Ureter (tissue), 1 donor: ENCODE data around the gene XRCC1. TPM values are rescaled to one million over a fixed set of nuclear protein-coding genes. Genes with fewer than 3 reads are reported as not detected.
A peak's percentile ranks its signal among the peaks of the same experiment; 100 is the strongest.

Experiments
- DNase-seq: peaks from one replicate; pipeline ENCODE4 v3.0.0-alpha.2; 2020; ENCODE audit warnings: low spot score
- total RNA-seq: library from RNA; stranded (reverse); gene quantifications from one replicate; pipeline ENCODE4 v1.2.4, GENCODE V29; 2023
- donor health status: DM: yes; HTN: yes; CAD: no.

The XRCC1 gene, protein sequence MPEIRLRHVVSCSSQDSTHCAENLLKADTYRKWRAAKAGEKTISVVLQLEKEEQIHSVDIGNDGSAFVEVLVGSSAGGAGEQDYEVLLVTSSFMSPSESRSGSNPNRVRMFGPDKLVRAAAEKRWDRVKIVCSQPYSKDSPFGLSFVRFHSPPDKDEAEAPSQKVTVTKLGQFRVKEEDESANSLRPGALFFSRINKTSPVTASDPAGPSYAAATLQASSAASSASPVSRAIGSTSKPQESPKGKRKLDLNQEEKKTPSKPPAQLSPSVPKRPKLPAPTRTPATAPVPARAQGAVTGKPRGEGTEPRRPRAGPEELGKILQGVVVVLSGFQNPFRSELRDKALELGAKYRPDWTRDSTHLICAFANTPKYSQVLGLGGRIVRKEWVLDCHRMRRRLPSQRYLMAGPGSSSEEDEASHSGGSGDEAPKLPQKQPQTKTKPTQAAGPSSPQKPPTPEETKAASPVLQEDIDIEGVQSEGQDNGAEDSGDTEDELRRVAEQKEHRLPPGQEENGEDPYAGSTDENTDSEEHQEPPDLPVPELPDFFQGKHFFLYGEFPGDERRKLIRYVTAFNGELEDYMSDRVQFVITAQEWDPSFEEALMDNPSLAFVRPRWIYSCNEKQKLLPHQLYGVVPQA
- 20.3 TPM for total RNA-seq

DNA sequence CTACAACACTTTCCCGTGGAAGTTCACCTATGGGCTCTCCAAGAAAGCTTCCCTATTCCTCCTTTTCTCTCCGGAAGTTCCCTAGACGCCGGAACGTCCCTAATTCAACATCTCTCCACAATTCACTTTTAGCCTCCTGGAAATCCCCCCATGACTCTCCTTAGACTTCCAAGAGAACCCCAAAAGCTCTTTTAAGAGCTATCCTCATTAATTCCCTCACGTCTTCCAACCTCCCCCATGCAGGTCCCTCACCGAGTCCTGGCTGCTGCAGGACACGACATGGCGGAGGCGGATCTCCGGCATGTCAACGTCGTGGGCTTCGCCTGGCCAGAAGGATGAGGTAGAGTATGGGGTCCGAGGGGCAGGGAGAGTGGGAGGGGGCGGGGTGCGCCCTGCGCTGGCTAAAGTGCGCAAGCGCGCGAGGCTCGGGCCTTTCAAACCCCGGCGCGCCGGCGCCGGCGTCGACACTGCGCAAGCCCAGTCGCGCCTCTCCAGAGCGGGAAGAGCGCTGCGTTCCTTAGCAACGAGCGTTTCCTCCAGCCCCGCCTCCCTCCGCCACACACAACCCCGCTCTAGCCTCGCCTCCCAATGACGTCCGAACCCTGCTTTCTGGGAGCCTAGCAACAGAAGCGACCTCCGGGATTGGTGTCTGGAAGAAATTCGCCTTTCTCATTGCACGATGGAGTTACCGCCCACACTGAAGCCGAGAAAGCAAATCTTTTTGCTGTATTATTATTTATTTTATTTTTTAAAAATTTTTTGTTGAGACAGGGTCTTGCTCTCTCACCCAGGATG, at the start of gene XRCC1, which contains the start of gene PINLYP:
Gene XRCC1, minus strand, starts transcription at position 372 of the 795 bp plus-strand sequence. Its CDS starts 69 bp downstream, at position 303.
Gene PINLYP, plus strand, starts transcription at position 646 of the 795 bp plus-strand sequence. CDS start 1,391 bp downstream, outside the sequence.
- DNase-seq: peak; percentile 98

DNA sequence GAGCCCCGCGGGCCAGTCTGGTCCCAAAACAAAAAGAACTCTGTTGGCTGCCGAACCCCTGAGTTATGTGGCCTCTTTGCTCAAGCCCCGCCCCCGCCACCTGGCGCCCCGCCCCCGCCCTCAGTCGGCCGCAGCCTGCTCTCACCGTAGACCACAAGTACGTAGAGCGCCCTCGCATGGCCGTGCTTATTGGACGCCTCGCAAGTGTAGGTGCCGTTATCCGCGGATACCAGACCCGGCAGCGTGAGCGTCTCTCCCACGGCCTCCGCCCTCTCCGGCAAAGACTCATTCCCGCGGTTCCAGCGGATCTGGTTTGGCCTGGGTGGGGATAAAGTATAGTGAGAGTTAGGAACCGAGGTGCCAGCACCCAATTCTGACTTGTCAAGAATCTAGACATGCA, 49.6 kb upstream of the XRCC1 start:
- no peak for DNase-seq

DNA sequence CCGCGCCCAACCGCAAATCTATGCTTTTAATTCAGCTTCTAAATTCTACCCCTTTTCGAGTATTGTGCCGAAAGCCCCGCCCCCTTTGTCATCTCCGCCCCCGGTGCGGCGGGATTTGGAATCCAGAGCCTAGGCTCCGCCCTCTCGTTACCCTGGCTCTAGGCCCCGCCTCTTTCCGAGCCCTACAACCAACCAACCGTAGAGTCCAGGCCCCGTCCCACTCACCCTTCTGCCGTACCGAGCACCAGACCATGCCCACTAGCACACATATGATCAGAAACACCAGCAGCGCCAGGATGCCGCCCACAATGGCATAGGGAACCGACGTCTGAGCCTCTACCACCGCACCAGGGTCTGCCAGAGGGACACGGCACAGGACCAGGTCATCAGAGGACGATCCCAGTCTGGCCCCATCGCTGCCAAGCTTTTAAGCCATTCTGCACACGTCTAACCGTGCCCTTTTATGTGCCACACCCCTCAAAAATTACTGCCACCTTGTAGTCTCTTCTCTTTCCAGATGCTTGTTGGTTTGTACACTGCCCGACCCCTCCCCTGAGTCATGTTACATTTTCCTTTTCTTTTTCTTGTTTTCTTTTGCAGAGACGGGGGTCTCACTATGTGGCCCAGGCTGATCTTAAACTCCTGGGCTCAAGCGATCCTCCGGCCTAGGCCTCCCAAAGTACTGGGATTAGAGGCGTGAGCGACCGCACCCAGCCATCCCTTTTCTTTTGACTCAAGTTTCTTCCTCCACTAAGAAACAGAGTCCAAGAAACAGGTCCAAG, 48.8 kb upstream of the XRCC1 start:
- DNase-seq: no peak

DNA sequence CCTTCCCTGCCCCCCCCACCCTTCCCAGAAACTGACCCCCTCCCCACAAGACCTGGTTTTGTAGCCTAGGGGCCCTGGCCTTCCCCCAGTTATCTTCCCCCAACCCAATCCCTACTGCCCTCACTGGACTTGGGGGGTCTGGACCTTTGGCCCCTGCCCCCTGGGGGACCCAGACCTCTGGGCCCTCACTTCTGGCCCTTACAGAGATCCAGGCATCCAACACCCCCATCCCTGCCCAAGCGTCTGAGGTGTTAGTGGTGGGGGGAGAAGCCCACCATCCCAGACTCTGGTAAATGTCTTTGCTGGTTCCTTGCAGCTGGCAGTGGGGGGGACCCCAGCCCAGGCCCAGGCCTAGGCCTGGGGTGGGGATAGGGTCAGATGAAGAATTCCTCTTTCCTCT, 47.6 kb upstream of the XRCC1 start:
- no peak for DNase-seq

DNA sequence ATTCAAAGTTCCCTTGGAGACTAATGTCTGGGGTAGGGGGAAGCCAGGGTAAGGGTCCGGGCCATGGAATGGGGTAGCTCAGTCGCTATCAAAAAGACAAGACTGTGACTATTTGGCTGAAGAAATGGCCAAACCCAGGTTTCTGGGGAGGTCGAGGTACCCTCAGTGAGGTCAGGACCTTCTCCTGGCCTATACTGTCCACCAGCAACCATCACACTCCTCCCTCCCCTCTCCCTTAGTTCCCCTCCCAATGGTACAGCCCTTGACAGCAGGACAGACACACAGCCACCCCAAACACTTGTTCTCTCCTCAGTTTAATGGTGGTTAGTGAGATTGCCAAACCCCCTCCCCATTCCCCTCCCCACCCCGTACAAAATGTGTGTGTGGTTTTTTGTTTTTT, 46.7 kb upstream of the XRCC1 start:
- DNase-seq: no peak

DNA sequence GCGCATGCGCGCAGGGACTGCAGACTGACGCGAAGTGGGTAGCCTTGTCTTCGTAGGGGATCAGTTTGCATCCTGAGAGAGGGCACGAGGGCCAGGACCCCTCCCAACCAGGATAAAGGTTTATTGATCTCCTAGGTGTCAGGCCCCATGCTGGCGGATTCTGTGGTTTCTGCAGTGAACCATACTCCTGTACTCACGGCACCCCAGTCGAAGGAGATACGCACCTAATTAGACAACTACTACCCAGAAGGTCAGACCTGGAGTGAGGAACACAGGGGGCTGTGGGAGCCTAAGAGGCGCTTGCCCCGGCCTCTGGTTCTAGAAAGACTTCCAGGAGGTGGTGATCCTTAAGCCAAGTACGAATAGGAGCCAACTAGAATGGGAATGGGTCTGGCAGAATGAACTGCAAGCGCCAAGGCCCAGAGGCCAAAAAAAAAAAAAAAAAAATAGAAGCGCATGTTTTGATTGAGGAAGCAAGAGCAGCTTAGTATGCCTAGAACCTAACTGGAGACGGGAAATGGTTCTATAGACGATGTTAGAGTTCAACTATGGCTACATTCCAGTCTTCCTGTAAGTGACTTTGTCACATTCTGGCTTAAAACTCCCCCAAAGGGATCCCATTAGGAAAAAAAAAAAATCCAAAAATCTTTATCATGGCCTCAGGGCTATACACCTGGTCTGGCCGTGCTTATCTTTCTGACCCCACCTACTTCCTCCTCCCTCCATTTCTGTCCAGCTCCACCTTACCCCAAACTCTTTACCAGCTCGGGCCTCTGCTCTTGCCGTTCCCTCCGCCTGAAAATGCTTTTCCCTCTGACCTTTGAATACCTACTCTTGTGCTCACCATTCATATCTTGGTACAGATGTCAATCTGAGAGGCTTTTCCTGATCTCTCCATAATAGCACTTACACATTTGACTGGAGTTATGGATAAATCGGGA, 45.0 kb upstream of the XRCC1 start:
- no peak for DNase-seq

DNA sequence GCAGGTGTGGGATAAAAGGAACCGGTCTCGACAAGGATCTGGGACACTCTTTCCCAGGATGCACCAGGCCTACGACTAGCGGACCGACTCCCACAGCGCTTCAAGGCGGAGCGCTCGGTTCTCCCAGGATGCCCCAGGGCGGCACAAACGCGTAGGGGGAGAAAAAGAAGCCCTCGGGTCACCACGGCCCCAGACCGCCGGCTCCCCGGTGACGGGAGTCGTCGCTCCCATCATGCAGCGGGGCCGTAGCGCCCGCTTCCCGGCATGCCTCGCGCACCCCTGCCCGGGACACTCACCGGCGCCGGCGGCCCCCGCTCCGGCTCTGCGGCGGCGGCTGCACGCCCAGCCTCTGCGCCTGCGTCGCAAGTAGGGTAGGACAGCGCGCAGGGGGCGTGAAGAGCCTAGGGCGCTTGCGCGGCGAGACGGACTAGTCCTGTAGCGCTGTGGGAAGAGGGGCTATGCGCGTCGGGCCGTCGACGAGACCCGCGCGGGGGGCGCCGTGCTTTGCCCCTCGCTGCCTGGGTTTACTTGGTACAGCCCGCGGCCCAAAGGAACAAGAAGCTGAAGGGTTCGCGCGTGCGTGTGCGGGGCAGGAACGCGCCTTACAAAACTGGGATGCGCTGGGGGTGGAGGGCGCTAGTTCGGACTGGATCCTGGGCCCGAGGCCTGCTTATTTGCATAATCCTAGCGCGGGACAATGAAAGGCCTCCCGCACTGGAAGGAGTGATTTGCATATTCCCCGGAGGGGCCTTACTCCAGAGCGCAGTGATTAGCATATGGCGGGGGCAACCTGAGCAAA, 44.1 kb upstream of the XRCC1 start, which contains the start of gene ZNF428:
Gene ZNF428, minus strand, starts transcription at position 368 of the 799 bp plus-strand sequence. CDS start 5,325 bp downstream, outside the sequence.
- DNase-seq: peak; percentile 80

DNA sequence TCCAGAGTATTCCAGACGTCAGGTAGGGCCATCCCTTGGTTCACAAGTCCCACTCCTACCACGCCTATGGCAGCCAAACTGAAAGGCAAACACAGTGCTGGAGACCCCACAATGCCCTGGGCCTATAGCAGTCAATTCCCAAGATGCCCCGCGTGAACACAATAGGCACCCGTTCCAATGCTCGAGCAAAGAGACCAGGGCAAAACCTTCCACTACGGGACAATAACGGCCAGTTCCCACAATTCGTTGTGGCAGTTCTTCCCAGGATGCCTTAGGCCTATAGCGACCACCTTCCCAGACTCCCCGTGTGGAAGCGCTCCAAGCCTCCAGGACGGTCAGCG, 43.6 kb upstream of the XRCC1 start:
- no peak for DNase-seq

DNA sequence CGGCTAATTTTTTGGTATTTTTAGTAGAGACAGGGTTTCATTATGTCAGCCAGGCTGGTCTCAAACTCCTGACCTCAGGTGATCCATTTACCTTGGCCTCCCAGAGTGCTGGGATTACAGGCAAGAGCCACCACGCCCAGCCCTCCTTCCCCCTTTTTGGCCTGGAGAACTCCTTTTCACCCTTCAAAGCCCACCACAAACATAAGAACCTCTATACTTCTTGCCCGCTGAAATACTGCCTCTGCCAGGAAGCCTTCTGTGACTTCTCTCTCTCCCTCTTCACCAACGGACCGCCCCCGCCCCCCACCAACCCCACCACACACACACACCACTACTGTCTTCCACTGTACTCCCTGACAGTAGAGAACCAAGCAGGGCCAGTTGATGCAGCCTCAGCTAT, 41.6 kb upstream of the XRCC1 start:
- DNase-seq: no peak

DNA sequence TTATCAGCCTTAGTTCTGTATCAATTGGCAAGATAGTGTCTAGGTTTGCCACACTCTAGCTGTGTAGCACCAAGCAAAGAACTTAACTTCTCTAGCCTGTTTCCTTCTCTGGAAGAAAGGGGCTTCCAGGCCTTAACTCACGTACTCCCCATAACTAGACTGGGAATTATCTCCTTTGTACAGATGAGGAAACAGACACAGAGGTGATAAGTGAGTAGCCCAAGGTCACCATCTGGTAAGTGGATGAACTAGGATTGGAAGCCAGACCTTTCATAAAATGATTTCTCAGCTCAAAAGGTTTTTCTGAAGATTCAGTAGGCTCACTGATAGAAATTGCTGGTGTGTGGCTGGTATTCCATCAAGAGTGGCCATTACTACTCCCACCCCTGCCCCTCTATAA, 41.0 kb upstream of the XRCC1 start:
- DNase-seq: no peak

DNA sequence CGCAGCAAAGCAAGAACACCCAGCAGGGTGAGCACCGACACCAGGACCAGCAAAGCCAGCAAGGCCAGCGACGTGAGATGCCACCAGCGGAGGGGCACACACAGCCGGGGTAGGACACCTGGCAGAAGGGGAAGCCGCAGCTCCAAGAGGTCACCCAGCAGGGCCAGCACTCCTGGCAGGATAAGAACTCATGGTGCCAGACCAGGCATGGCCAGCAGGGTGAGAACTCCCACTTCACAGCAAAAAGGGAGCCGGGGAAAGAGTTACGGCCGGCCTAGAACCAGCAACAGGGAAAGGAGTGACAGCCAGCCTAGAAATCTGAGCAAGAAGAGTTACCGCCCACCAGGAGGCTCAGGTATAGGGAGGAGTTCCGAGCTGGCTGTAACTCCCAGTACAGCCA, 37.0 kb upstream of the XRCC1 start:
- DNase-seq: no peak

DNA sequence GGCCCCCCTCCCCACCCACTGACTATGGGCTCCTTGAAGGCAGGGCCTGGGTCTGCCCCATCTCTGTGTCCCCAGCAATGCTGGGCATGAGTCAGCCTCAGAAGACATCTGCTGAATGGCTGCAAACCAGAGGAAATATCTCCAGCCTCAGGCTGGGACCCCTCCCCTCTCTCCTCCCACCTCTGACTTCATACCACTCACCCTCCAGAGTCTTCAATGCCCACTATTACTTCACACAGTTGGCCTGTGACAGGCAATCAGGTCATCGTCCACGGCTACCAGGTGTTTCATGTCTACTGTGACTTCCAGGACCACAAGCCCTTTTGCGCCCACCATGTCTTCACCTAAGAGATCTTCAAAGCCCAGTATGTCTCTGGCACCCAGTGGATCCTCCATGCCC, 36.5 kb upstream of the XRCC1 start, which contains the start of gene SRRM5:
Gene SRRM5, plus strand, starts transcription at position 301 of the 400 bp plus-strand sequence. Its CDS starts 34 bp downstream, at position 335.
- no peak for DNase-seq

DNA sequence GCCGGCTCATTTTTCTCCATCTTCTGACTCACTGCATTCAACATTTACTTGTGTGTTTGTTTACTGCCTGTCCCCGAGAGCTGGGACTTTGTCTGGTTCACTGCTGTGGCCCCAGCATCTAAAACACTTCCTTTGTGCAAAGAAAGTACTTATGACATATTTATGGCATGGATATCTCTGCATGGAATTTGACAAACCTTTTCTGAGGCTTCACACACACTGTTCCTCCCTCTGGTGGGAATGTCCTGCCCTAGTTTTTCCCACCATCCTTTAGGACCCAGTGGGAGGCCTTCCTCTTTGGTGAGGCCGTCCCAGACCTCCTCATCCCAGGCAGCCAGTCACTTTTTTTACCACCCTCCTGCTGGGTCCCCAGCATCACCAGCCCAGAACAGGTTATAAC, 35.2 kb upstream of the XRCC1 start:
- DNase-seq: no peak

DNA sequence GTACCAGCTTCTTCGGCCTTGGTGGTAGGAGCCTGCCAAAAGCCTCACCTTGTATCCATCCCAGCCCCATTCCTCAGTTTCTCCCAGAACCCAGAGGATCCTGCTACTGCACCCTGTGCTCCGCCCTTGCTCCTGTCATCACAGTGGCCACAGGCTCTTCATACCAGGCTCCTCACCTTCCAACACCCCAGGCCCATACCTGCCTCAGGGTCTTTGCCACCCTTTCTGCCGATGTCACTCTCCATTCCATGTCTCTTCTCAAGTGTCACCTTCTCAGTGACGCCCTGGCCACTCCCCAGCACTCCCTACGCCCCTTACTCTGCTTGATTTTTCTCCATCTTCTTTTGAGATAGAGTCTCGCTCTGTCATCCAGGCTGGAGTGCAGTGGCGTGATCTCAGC, 34.5 kb upstream of the XRCC1 start:
- DNase-seq: no peak

DNA sequence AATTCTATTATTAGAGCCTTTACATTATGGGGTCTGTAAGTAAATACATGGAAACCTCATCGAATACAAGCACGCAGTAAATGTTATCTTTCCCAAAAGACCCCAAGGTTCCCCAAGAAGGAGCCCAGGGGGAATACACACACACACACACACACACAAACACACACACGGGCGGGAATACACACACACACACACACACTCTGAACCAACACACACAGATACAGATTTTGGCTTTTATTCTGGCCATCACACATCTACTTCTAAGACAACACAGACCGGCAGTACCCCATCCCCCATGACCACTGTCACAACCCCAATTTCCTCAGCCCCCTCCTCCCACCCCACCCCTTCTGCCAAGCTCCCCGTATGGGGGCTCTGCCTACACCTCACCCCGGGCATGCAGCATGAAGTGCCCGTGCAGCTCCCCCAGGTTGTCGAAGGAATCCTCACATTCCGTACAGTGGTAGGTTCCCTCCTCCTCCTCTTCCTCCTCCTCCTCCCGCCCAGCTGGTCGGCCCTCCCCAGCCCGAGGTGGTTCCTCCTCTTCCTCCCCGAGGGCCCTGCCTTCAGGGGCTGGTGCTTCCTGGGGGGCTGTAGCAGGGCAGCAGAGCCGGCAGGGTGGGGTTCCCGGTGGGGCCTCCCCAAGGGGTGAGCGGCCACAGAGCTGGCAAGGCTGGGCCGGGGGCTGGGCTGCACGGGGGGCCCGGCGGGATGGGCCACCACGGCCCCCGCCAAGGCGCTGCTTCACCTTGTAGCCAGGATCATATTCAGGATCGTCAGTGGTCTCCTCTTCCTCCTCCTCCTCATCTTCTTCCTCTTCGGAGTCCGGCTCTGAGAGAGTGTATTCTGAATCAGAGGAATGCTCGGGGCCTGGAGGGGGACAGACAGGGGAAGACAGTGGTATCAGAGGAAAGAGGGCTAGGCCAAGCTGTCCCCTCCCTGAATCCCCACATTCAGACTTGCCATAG, 32.2 kb upstream of the XRCC1 start:
- no peak for DNase-seq

DNA sequence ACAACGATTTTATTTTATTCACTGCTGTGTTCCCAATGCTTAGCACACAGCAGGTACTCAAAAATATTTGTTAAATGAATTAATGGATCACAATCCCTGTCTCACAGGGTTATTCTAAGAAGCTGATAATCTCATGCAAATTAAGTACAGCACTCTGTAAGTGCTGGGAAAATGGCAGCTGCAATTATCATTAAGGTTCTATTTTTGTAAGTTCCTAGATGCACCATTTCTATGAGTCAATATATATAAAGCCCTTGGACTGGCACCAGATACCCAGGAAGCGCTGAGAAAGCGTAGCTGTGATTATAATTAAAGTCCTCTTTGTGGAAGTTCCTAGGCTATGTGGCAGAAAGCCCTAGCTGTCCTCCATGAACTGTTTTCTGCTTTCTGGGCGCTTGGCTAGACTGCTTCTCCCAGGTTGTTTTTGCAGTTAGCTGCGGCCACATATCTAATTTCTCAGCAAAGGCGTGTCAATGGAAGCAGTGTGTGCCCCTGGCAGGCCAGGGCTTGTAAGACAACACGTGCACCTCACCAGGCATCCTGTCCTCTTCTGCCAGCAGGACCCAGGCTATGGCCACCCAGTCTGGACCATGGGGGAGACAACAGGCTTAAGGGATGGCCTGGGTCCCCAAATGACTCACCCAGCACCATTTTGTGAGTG, 31.4 kb upstream of the XRCC1 start:
- DNase-seq: no peak

DNA sequence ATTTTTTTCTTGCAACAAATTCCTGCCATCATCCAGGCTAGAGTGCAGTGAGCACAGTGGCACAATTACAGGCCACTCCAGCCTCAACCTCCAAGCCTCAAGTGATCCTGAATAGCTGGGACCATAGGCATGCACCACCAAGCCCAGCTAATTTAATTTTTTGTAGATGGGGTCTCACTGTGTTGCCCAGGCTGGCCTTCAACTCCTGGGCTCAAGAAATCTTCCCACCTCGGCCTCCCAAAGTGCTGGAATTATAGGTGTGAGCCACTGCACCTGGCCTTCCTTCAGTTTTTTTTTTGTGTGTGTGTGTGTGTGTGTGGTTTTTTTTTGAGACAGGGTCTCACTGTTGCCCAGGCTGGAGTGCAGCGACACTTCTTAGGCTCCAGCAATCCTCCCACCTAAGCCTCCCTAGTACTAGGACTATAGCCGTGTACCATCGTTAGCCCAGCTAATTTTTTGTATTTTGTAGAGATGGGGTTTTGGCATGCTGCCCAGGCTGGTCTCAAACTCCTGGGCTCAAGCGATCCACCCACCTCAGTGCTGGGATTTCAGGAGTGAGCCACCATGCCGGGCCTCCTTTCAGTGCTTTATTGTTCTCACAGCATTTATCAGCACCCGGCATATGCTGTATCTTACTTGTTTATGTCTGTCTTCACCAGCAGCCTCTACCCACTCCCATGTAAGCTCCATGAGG, 30.7 kb upstream of the XRCC1 start:
- no peak for DNase-seq
